ENCODE results near the gene MYBBP1A.

DNA sequence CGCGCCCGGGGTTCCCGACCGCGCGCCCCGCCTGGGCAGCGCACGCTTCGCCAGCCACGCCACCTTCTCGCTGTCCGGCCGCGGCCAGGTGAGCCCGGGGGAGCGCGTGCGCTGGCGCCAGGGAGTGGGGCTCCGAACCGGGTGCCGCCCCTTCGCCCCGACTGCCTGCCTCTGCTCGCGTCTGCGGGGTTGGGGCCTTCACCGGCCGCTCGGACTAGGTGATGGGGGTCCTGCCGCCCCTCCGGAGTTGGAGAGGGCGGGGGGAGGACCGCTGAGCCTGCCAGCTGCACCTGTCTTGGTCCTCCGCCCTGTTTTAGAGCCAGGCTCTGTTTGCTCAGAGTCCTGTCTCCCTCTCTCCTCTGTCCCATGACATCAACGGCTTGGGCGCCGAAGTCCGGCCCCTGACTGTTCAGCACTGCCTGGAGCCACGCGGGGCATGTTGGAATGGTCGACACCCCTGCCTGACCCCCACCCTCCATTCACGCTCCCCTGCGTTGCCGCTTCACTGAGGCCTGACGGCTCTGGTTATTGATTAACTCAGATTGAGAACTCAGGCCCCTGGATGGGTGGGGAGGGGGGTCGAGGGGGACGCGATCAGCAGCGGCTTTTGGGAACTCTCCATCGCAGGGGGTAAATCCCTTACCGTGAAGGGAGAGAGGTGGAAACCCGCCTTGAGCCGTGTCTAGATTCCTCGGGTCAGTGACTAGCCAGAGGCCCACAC is 29.9 kb upstream of the MYBBP1A start:
- TF ChIP-seq GATA2 (IDR thresholded peaks at IDR 0.05; ENCODE audit: low read depth, low read length): no peak
- TF ChIP-seq GATA3 (IDR thresholded peaks at IDR 0.05; ENCODE audit: low read depth, low read length): no peak

All from SH-SY5Y (cell line).